Transverse colon (tissue), 4 donors: Measurements from ENCODE around the gene ATE1.

Source experiments
- EP300 ChIP-seq: sonication (generic); formaldehyde crosslinking; IDR thresholded peaks from one replicate; pipeline ENCODE4 v1.6.1; 2017; ENCODE audit warnings: antibody characterized with exemption, low read depth
- POLR2A ChIP-seq: fragments of 450-650 bp; IDR thresholded peaks from one replicate; pipeline ENCODE4 v1.6.1; 2016; ENCODE audit warnings: antibody characterized with exemption, mild to moderate bottlenecking, moderate library complexity
- POLR2AphosphoS5 ChIP-seq, 3 donors: sonication (generic); formaldehyde crosslinking; IDR thresholded peaks; one replicate each; pipeline ENCODE4 v1.6.1; 2016; ENCODE audit warnings: antibody characterized with exemption in 3 of 3
- TF ChIP-seq, protein P1 (sequence below), 5 experiments: fragments of 200-600 bp in 3 of 5; fragments of 450-650 bp in 2 of 5; sonication (generic) in 3 of 5; IDR thresholded peaks; 1 replicate in 2 of 5; 2 replicates in 3 of 5; pipeline ENCODE4 v1.5.1; 2016 to 2017; ENCODE audit warnings: antibody characterized with exemption in 5 of 5, inconsistent platforms in 3 of 5, mild to moderate bottlenecking in 2 of 5, moderate library complexity in 1 of 5

DNA sequence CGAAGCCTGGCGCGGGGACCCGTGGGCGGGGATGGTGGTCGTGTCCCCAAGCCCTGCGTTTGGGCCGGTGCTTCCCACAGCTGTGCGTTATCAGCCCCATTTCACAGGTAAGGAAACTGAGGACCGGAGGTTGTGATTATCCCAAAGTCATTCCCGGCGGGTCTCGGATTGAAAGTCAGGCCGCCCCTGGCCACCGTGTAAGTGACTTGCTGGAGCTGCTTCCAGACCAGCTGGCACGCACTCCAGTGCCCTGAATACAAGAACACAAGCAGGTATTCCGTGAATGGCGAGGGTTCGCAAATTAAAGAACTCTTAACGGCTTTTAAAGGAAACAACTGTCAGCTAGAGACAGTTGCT is 675 bp upstream of the ATE1 start:
- TF ChIP-seq, protein P1, sequence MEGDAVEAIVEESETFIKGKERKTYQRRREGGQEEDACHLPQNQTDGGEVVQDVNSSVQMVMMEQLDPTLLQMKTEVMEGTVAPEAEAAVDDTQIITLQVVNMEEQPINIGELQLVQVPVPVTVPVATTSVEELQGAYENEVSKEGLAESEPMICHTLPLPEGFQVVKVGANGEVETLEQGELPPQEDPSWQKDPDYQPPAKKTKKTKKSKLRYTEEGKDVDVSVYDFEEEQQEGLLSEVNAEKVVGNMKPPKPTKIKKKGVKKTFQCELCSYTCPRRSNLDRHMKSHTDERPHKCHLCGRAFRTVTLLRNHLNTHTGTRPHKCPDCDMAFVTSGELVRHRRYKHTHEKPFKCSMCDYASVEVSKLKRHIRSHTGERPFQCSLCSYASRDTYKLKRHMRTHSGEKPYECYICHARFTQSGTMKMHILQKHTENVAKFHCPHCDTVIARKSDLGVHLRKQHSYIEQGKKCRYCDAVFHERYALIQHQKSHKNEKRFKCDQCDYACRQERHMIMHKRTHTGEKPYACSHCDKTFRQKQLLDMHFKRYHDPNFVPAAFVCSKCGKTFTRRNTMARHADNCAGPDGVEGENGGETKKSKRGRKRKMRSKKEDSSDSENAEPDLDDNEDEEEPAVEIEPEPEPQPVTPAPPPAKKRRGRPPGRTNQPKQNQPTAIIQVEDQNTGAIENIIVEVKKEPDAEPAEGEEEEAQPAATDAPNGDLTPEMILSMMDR (IDR thresholded peaks at IDR 0.05) = no peak
- TF ChIP-seq POLR2A (no peak), POLR2AphosphoS5 (IDR thresholded peaks at IDR 0.05) (no peak), EP300 (no peak)
